T-cell (primary cell): ENCODE data around the gene GIGYF2. TPM values are rescaled to one million over a fixed set of nuclear protein-coding genes. Genes with fewer than 3 reads are reported as not detected.
"Not testable (repeated sequence)": the region's sequence is repeated elsewhere in the genome, so short reads cannot be mapped to it uniquely, and the experiment has no call there.

Source experiments
- ATAC-seq, 4 experiments: fragments of 200-7000 bp in 3 of 4; fragments of 150-1000 bp in 1 of 4; cut with Tn5 transposase; replicated peaks in 1 of 4; 1 replicate in 3 of 4; 2 replicates in 1 of 4; pipeline ENCODE4 v1.10.0; 2021; ENCODE audit warnings: moderate library complexity in 3 of 4, mild to moderate bottlenecking in 2 of 4, moderate number of reproducible peaks in 1 of 4
- CTCF ChIA-PET, 2 donors: fragments of 300-600 bp; sonication (Branson Sonifier 250); formaldehyde crosslinking; loops; one replicate each; lab custom pipeline; 2022; ENCODE audit warnings: antibody characterized with exemption in 2 of 2; lab: Charles Lee
- POLR2A ChIA-PET, 2 donors: fragments of 300-600 bp; sonication (Branson Sonifier 250); formaldehyde crosslinking; loops; one replicate each; lab custom pipeline; 2022; ENCODE audit warnings: antibody characterized with exemption in 2 of 2; lab: Charles Lee
- DNase-seq, 35 experiments: peaks; one replicate each; pipeline versions ENCODE4 v3.0.0 to v3.0.0-alpha.2; 2013 to 2023
- H3K27ac ChIP-seq: one replicate; pipeline ENCODE4 v1.5.1; 2013; ENCODE audit warnings: low read length
- H3K27me3 ChIP-seq, 2 experiments: replicated peaks in 1 of 2; 1 replicate in 1 of 2; 2 replicates in 1 of 2; pipeline versions ENCODE4 v1.6.1 to v1.7.0; 2013; ENCODE audit warnings: low read length in 1 of 2, mixed read lengths in 1 of 2; ENCODE audit not compliant: control insufficient read depth in 2 of 2, insufficient read depth in 2 of 2; ENCODE audit errors: extremely low read depth in 1 of 2
- H3K36me3 ChIP-seq, 2 donors: 1 replicate in 1 of 2; 2 replicates in 1 of 2; pipeline versions ENCODE4 v1.6.1 to v1.7.0; 2013; ENCODE audit warnings: low read length in 1 of 2; ENCODE audit not compliant: control insufficient read depth in 2 of 2, insufficient read depth in 1 of 2; ENCODE audit errors: extremely low read depth in 1 of 2
- H3K4me1 ChIP-seq, 2 experiments: 1 replicate in 1 of 2; 2 replicates in 1 of 2; pipeline versions ENCODE4 v1.6.1 to v1.7.0; 2013; ENCODE audit warnings: low read length in 2 of 2, mixed read lengths in 1 of 2; ENCODE audit not compliant: insufficient read depth in 2 of 2, control insufficient read depth in 1 of 2; ENCODE audit errors: extremely low read depth in 1 of 2
- H3K4me3 ChIP-seq, 2 donors: 1 replicate in 1 of 2; 2 replicates in 1 of 2; pipeline versions ENCODE4 v1.5.1 to v1.7.0; 2013; ENCODE audit warnings: mild to moderate bottlenecking in 2 of 2, low read length in 1 of 2, moderate library complexity in 1 of 2; ENCODE audit not compliant: control insufficient read depth in 1 of 2; ENCODE audit errors: extremely low read depth in 1 of 2
- H3K9me3 ChIP-seq: 2 replicates; pipeline ENCODE4 v1.7.0; 2013
- H3K27ac Mint-ChIP-seq, 2 donors: one replicate each; pipeline ENCODE4 v1.8.0; 2020 to 2021; ENCODE audit warnings: mild to moderate bottlenecking in 2 of 2, mixed read lengths in 2 of 2
- H3K27me3 Mint-ChIP-seq, 2 donors: one replicate each; pipeline ENCODE4 v1.8.0; 2021 to 2022; ENCODE audit warnings: mixed read lengths in 2 of 2
- H3K36me3 Mint-ChIP-seq: one replicate; pipeline ENCODE4 v1.8.0; 2021; ENCODE audit warnings: mixed read lengths
- H3K4me1 Mint-ChIP-seq, 3 donors: one replicate each; pipeline ENCODE4 v1.8.0; 2020 to 2022; ENCODE audit warnings: mixed read lengths in 3 of 3, mild to moderate bottlenecking in 1 of 3
- H3K4me3 Mint-ChIP-seq, 3 donors: one replicate each; pipeline ENCODE4 v1.8.0; 2020 to 2022; ENCODE audit warnings: mild to moderate bottlenecking in 3 of 3, mixed read lengths in 3 of 3, moderate library complexity in 3 of 3
- H3K9me3 Mint-ChIP-seq, 3 donors: one replicate each; pipeline ENCODE4 v1.8.0; 2020 to 2022; ENCODE audit warnings: mixed read lengths in 3 of 3
- WGBS: methylation state at CpG from one replicate; pipeline ENCODE4 v1.1.5; 2013; ENCODE audit warnings: missing lambda C conversion rate; ENCODE audit not compliant: insufficient coverage; 5-methylcytosine and 5-hydroxymethylcytosine counted together
- total RNA-seq, 35 experiments: library from RNA in 6 of 35; stranded (reverse) in 6 of 35; fragments of 120-200 nt in 1 of 35; gene quantifications; one replicate each; pipeline versions ENCODE4 v1.2.1 to v1.2.4 and lab custom pipeline; 2013 to 2026

The GIGYF2 gene
- total RNA-seq, 5 donors from 2014 or later (not counting 1 experiment from before 2014, with no cell fraction given), result 57.8 to 76.8 (median 68.7) TPM

GRCh38 chr2:232714969-232715368 is 17.8 kb downstream of the GIGYF2 start:
- Histone ChIP-seq H3K4me3 (no peak overlapping the region), H3K27ac (no peak overlapping the region), H3K36me3 (peaks cover 10 to 32% of the 10 kb centered on the region in 2 donors), H3K27me3 (no peaks in the 10 kb centered on the region), H3K9me3 (no peaks in the 10 kb centered on the region), H3K4me1 (no peaks in the 10 kb centered on the region)
- no peak overlapping the region for H3K27ac Mint-ChIP-seq
- H3K27me3 Mint-ChIP-seq, result no peaks in the 10 kb centered on the region
- no peak for ATAC-seq
- H3K4me3 Mint-ChIP-seq, result no peak overlapping the region
- DNase-seq, result no peak
- no CpG with 5 or more reads among the region's 3 CpGs for WGBS
- H3K36me3 Mint-ChIP-seq, result peaks cover 54% of the 10 kb centered on the region
- POLR2A ChIA-PET, result no interaction called here
- peaks cover 0 to 6% (median 0%) of the 10 kb centered on the region in 3 donors for H3K9me3 Mint-ChIP-seq
- peaks cover 47 to 52% (median 50%) of the 10 kb centered on the region in 3 donors for H3K4me1 Mint-ChIP-seq
- CTCF ChIA-PET, result no interaction called here

GRCh38 chr2:232720056-232720455 is 22.9 kb downstream of the GIGYF2 start:
- CTCF ChIA-PET, H3K4me3 Mint-ChIP-seq: not testable (repeated sequence)

GRCh38 chr2:232721261-232721660 is 24.1 kb downstream of the GIGYF2 start:
- WGBS, result no CpG with 5 or more reads among the region's 2 CpGs
- peaks cover 0 to 8% (median 0%) of the 10 kb centered on the region in 3 donors for H3K9me3 Mint-ChIP-seq
- no peaks in the 10 kb centered on the region for H3K27me3 Mint-ChIP-seq
- ChIA-PET POLR2A (no interaction called here), CTCF (no interaction called here)
- H3K27ac Mint-ChIP-seq, result peak overlapping the region; percentile 13 to 64
- Histone ChIP-seq H3K27ac (no peak overlapping the region), H3K4me3 (no peak overlapping the region), H3K36me3 (peaks cover 18 to 54% of the 10 kb centered on the region in 2 donors), H3K27me3 (no peaks in the 10 kb centered on the region), H3K4me1 (peaks cover 5 to 9% of the 10 kb centered on the region in 2 experiments), H3K9me3 (no peaks in the 10 kb centered on the region)
- ATAC-seq (no peak), DNase-seq (no peak)
- H3K4me1 Mint-ChIP-seq, result peaks cover 44 to 47% (median 44%) of the 10 kb centered on the region in 3 donors
- no peak overlapping the region for H3K4me3 Mint-ChIP-seq
- peaks cover 54% of the 10 kb centered on the region for H3K36me3 Mint-ChIP-seq

More at GRCh38 chr2:232720056-232720455, 22.9 kb downstream of the GIGYF2 start:
- peaks cover 18 to 44% of the 10 kb centered on the region in 2 donors for H3K36me3 ChIP-seq
- H3K36me3 Mint-ChIP-seq, result peaks cover 50% of the 10 kb centered on the region
- H3K4me3 ChIP-seq, H3K4me1 ChIP-seq, H3K9me3 ChIP-seq, H3K27me3 Mint-ChIP-seq, H3K27ac ChIP-seq, DNase-seq, H3K9me3 Mint-ChIP-seq, H3K27me3 ChIP-seq, ATAC-seq, H3K27ac Mint-ChIP-seq, POLR2A ChIA-PET: not testable (repeated sequence)
- H3K4me1 Mint-ChIP-seq, result peaks cover 51 to 53% (median 53%) of the 10 kb centered on the region in 3 donors

- ATAC-seq, result no peak
- no peak overlapping the region for H3K27ac ChIP-seq
- H3K36me3 Mint-ChIP-seq, result peaks cover 54% of the 10 kb centered on the region
- H3K4me1 ChIP-seq, result peaks cover 5 to 9% of the 10 kb centered on the region in 2 experiments
- no peaks in the 10 kb centered on the region for H3K27me3 Mint-ChIP-seq
- peaks cover 17 to 58% of the 10 kb centered on the region in 2 donors for H3K36me3 ChIP-seq
- H3K4me3 ChIP-seq, result no peak overlapping the region
- H3K4me1 Mint-ChIP-seq, result peaks cover 41 to 43% (median 42%) of the 10 kb centered on the region in 3 donors
- DNase-seq, result no peak
- 13% methylated on average over 1 of the region's 2 CpGs for WGBS
- ChIA-PET CTCF (no interaction called here), POLR2A (no interaction called here)
- no peak overlapping the region for H3K4me3 Mint-ChIP-seq
- H3K9me3 Mint-ChIP-seq, result peaks cover 0 to 8% (median 0%) of the 10 kb centered on the region in 3 donors
- peak overlapping the region; percentile 13 to 64 for H3K27ac Mint-ChIP-seq
- H3K9me3 ChIP-seq, result no peaks in the 10 kb centered on the region
- no peaks in the 10 kb centered on the region for H3K27me3 ChIP-seq
These were observed 24.8 kb downstream of the GIGYF2 start for GRCh38 chr2:232721882-232722281.

- ChIA-PET CTCF (no interaction called here), POLR2A (no interaction called here)
- H3K36me3 Mint-ChIP-seq, result peaks cover 55% of the 10 kb centered on the region
- no peak overlapping the region for H3K27ac Mint-ChIP-seq
- H3K4me1 ChIP-seq, result peaks cover 5 to 9% of the 10 kb centered on the region in 2 experiments
- peaks cover 0 to 8% (median 0%) of the 10 kb centered on the region in 3 donors for H3K9me3 Mint-ChIP-seq
- DNase-seq (no peak), ATAC-seq (no peak)
- 100% methylated on average over 1 of the region's 1 CpG for WGBS
- no peaks in the 10 kb centered on the region for H3K9me3 ChIP-seq
- H3K27ac ChIP-seq, result no peak overlapping the region
- no peaks in the 10 kb centered on the region for H3K27me3 Mint-ChIP-seq
- H3K4me1 Mint-ChIP-seq, result peaks cover 41 to 42% (median 42%) of the 10 kb centered on the region in 3 donors
- H3K4me3 Mint-ChIP-seq, result no peak overlapping the region
- peaks cover 11 to 63% of the 10 kb centered on the region in 2 donors for H3K36me3 ChIP-seq
- H3K4me3 ChIP-seq, result no peak overlapping the region
- H3K27me3 ChIP-seq, result no peaks in the 10 kb centered on the region
These were observed 25.9 kb downstream of the GIGYF2 start for GRCh38 chr2:232723027-232723426.

- CTCF ChIA-PET, result no interaction called here
- Histone ChIP-seq H3K27me3 (no peaks in the 10 kb centered on the region), H3K9me3 (no peaks in the 10 kb centered on the region), H3K4me3 (no peak overlapping the region), H3K36me3 (peaks cover 11 to 56% of the 10 kb centered on the region in 2 donors), H3K4me1 (no peaks in the 10 kb centered on the region), H3K27ac (no peak overlapping the region)
- POLR2A ChIA-PET, result no interaction called here
- H3K27ac Mint-ChIP-seq, result no peak overlapping the region
- no peaks in the 10 kb centered on the region for H3K9me3 Mint-ChIP-seq
- DNase-seq, result no peak
- ATAC-seq, result no peak
- H3K27me3 Mint-ChIP-seq, result no peaks in the 10 kb centered on the region
- peaks cover 9 to 17% (median 14%) of the 10 kb centered on the region in 3 donors for H3K4me1 Mint-ChIP-seq
- no CpG with 5 or more reads among the region's 3 CpGs for WGBS
- peaks cover 48% of the 10 kb centered on the region for H3K36me3 Mint-ChIP-seq
- no peak overlapping the region for H3K4me3 Mint-ChIP-seq
These were observed 31.7 kb downstream of the GIGYF2 start for GRCh38 chr2:232728785-232729184.
